Testis (tissue), 3 donors: ENCODE data around the gene PERP. TPM values are rescaled to one million over a fixed set of nuclear protein-coding genes. Genes with fewer than 3 reads are reported as not detected.

Experiments
- DNase-seq: peaks from one replicate; pipeline ENCODE4 v3.0.0-alpha.2; 2019
- H3K27ac ChIP-seq, 2 donors: fragments of 200-600 bp; sonication (generic); one replicate each; pipeline ENCODE4 v1.5.1; 2019
- H3K27me3 ChIP-seq: fragments of 200-600 bp; sonication (generic); one replicate; pipeline ENCODE4 v1.5.1; 2019
- H3K36me3 ChIP-seq: fragments of 200-600 bp; sonication (generic); one replicate; pipeline ENCODE4 v1.5.1; 2017; ENCODE audit warnings: low read depth; ENCODE audit errors: missing control alignments
- H3K4me1 ChIP-seq: fragments of 200-600 bp; sonication (generic); one replicate; pipeline ENCODE4 v1.5.1; 2019
- H3K4me3 ChIP-seq, 2 donors: fragments of 200-600 bp; sonication (generic); one replicate each; pipeline ENCODE4 v1.5.1; 2017 to 2019
- H3K9me3 ChIP-seq: fragments of 200-600 bp; sonication (generic); one replicate; pipeline ENCODE4 v1.5.1; 2017
- POLR2A ChIP-seq: fragments of 450-650 bp; IDR thresholded peaks from one replicate; pipeline ENCODE4 v1.6.1; 2017; ENCODE audit warnings: antibody characterized with exemption, mild to moderate bottlenecking, moderate library complexity
- WGBS, 2 donors: methylation state at CpG; one replicate each; pipeline ENCODE4 v1.1.5; 2018; 5-methylcytosine and 5-hydroxymethylcytosine counted together
- intact Hi-C: fragments of 100-400 bp; cut with DNase I; formaldehyde crosslinking; loops from one replicate; pipeline ENCODE4 v1.15.1; 2023; ENCODE audit warnings: low total_unique reads
- polyA plus RNA-seq: library from polyadenylated mRNA; stranded (reverse); fragments of 350-450 nt; fragmentation: Illumina TruSeq; extraction: RNeasy Lipid Tissue Mini Kit (QIAGEN cat#74804); gene quantifications from one replicate; pipeline ENCODE4 v1.2.3, GENCODE V29; 2014; ENCODE audit warnings: low read depth, low replicate concordance; ENCODE audit not compliant: insufficient read depth
- total RNA-seq, 2 donors: library from RNA; depleted of rRNA; stranded (reverse); fragments of >200 nt; gene quantifications; one replicate each; pipeline ENCODE4 v1.2.3, GENCODE V29; 2016
- TF ChIP-seq, protein P1 (sequence below), 3 experiments: fragments of 450-650 bp in 2 of 3; fragments of 200-600 bp in 1 of 3; sonication (generic) in 1 of 3; IDR thresholded peaks; one replicate each; pipeline ENCODE4 v1.5.1; 2016 to 2019; ENCODE audit warnings: antibody characterized with exemption in 3 of 3, mild to moderate bottlenecking in 2 of 3, moderate library complexity in 1 of 3

PERP gene
- total and polyA plus RNA-seq, 3 donors from 2014 or later, result 7.0 to 13.8 (median 8.2) TPM

GRCh38 chr6:138113588-138114210, 6.5 kb upstream of the PERP start:
- Histone ChIP-seq H3K4me3 (no peak overlapping the region), H3K27ac (no peak overlapping the region), H3K4me1 (no peaks in the 10 kb centered on the region), H3K9me3 (no peaks in the 10 kb centered on the region), H3K36me3 (no peaks in the 10 kb centered on the region), H3K27me3 (no peaks in the 10 kb centered on the region)
- intact Hi-C loops, result no loop called here
- 67 to 83% methylated on average over 3 of the region's 3 CpGs for WGBS, 2 donors
- no peak for DNase-seq
- TF ChIP-seq POLR2A, result no peak
- TF ChIP-seq, protein P1, sequence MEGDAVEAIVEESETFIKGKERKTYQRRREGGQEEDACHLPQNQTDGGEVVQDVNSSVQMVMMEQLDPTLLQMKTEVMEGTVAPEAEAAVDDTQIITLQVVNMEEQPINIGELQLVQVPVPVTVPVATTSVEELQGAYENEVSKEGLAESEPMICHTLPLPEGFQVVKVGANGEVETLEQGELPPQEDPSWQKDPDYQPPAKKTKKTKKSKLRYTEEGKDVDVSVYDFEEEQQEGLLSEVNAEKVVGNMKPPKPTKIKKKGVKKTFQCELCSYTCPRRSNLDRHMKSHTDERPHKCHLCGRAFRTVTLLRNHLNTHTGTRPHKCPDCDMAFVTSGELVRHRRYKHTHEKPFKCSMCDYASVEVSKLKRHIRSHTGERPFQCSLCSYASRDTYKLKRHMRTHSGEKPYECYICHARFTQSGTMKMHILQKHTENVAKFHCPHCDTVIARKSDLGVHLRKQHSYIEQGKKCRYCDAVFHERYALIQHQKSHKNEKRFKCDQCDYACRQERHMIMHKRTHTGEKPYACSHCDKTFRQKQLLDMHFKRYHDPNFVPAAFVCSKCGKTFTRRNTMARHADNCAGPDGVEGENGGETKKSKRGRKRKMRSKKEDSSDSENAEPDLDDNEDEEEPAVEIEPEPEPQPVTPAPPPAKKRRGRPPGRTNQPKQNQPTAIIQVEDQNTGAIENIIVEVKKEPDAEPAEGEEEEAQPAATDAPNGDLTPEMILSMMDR (IDR thresholded peaks at IDR 0.05), result no peak

DNA sequence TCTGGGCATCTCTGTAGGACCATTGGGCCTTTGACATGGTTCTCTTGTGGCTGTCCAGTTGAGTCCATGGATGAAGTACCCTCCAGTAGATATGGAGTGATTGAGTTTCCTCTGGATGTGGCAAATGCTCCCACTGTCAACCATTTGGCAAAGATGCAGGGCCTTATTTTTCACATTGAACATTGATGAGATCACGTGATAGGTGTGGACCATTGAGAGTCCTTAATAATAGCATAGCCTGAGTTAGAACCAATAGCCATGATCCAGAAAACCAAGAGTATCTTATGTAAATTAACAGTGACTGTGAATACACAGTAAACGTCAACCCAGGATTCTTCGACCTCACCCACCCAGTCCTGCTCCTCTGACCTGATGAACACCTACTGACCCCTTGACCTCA, 3.0 kb upstream of the PERP start:
- TF ChIP-seq, protein P1 (IDR thresholded peaks at IDR 0.05), result no peak
- no peak for TF ChIP-seq POLR2A
- Histone ChIP-seq H3K9me3 (no peaks in the 10 kb centered on the region), H3K27ac (no peak overlapping the region), H3K4me3 (no peak overlapping the region), H3K27me3 (no peaks in the 10 kb centered on the region), H3K4me1 (no peaks in the 10 kb centered on the region), H3K36me3 (no peaks in the 10 kb centered on the region)
- WGBS, 2 donors, result 73 to 82% methylated on average over 3 of the region's 3 CpGs
- intact Hi-C loops, result no loop called here
- no peak for DNase-seq

DNA sequence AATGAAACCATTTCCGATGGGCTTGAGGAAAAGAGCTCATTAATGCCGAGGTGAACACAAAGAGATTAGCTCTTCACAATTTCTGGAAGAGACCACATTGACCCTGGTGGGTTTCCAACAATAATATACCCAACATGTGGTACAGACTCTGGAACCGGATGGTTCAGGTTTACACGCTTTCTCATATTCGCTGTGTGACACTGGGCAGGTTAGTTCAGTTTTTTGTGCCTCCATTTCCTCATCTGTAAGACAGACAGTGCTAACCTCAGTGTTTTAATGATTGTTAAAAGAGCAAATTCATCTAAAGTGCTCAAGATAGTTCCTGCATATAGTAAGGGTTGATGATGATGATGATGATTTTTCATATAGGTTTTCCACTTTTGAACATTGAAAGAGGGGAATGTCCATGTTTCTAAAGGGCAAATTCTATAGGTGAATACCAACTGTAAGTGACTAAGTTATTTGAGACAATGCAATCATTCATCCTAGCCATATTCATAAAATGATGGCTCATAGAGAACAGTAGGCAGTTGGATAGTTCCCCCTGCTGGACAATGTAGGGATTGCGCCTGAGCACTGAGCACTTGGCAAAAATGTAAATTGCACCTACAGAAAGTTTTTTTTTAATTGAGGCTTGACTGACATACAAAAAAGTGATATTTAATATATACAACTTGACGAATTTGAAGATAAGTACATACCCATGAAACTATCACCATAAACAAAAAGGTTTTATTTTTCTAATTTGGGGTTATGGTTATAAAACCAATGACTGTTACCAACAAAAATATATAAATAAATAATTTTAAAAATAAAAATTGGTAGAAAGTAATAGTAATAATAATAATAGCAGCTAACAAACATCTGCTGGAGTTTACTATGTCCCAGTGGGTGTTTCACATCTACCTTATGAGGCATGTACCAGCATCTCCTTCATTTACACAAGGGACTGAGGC, 2.1 kb upstream of the PERP start:
- H3K4me1 ChIP-seq, result no peaks in the 10 kb centered on the region
- TF ChIP-seq, protein P1 (IDR thresholded peaks at IDR 0.05), result peak; percentile 87 to 98 (median 92)
- TF ChIP-seq POLR2A, result no peak
- intact Hi-C loops, result loop anchor here (10.0 kb wide), 1 partner anchor 105 kb away; no protein-coding TSS in a partner anchor
- no peaks in the 10 kb centered on the region for H3K9me3 ChIP-seq
- H3K27me3 ChIP-seq, result no peaks in the 10 kb centered on the region
- DNase-seq, result peak; percentile 89
- H3K36me3 ChIP-seq, result no peaks in the 10 kb centered on the region
- 27 to 32% methylated on average over 7 of the region's 7 CpGs for WGBS, 2 donors
- no peak overlapping the region for H3K27ac ChIP-seq
- H3K4me3 ChIP-seq, result no peak overlapping the region

DNA sequence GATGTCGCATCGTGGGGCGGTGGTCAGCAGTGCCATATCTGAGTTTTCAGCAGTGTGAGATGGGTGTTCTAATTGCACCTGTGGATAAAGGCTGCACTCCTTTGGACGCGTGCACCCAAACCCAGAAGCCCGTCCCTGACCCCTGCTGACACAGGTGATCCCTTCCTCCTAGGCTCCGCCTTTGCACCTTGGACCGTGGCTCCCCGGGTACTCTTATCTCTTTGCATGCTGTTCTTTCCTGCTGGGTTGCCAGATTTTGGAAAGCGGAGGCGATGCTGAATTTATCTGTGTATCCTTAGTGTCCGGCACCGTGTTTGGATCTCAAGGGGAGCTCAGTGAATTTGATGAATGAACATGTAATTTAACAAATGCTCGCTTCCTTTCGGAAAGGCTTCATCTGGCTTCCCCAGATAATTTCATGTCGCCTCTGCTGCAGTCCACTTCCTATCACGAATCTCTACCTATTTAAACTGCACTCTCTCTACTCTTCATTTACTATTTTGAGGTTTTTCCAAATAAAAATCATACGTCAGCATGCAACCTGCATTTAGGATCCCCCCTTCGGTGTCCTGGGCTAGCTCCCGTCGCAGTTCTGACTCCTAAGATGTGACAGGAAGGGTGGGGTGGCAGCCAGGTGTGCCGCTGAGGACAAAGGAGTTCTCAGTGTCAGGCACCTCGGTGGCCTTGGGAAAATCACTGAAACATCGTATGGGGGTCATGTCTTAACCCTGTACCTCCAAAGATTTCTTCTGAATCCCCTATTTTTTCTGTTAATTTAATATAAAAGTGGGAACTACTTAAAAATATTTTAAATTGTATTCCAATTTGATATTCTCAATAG, 753 bp upstream of the PERP start:
- TF ChIP-seq, protein P1 (IDR thresholded peaks at IDR 0.05), result no peak
- TF ChIP-seq POLR2A, result no peak
- H3K4me3 ChIP-seq, result peak overlapping the region; percentile 55 to 74
- no peaks in the 10 kb centered on the region for H3K36me3 ChIP-seq
- H3K4me1 ChIP-seq, result no peaks in the 10 kb centered on the region
- intact Hi-C loops, result loop anchor here (10.0 kb wide), 1 partner anchor 103 kb away; no protein-coding TSS in a partner anchor
- H3K9me3 ChIP-seq, result no peaks in the 10 kb centered on the region
- 3 to 4% methylated on average over 24 of the region's 24 CpGs for WGBS, 2 donors
- no peak overlapping the region for H3K27ac ChIP-seq
- H3K27me3 ChIP-seq, result no peaks in the 10 kb centered on the region
- DNase-seq, result peak; percentile 26
